C4-2B (cell line): ENCODE data around the gene FHAD1.

Experiments
- H3K27ac ChIP-seq: fragments of 450-650 bp; 2 replicates; pipeline ENCODE4 v1.5.1; 2017
- CTCF ChIP-seq: fragments of 450-650 bp; conservative IDR thresholded peaks from 2 replicates; pipeline ENCODE4 v1.5.1; 2017; ENCODE audit warnings: mild to moderate bottlenecking
- ZFX ChIP-seq: fragments of 450-650 bp; IDR thresholded peaks from 2 replicates; pipeline ENCODE4 v1.6.1; 2017

FHAD1 gene

GRCh38 chr1:15226388-15227255 is 20.4 kb upstream of the FHAD1 start:
- H3K27ac ChIP-seq: no peak overlapping the region
- no peak for TF ChIP-seq CTCF
- no peak for TF ChIP-seq ZFX

- H3K27ac ChIP-seq: no peak overlapping the region
- TF ChIP-seq ZFX: no peak
- TF ChIP-seq CTCF: no peak
These were observed 17.3 kb upstream of the FHAD1 start for GRCh38 chr1:15229707-15230131.

GRCh38 chr1:15231714-15232201 is 15.3 kb upstream of the FHAD1 start:
- no peak overlapping the region for H3K27ac ChIP-seq
- no peak for TF ChIP-seq CTCF
- TF ChIP-seq ZFX: no peak

GRCh38 chr1:15233689-15234088 is 13.3 kb upstream of the FHAD1 start:
- TF ChIP-seq ZFX (no peak), CTCF (no peak)
- H3K27ac ChIP-seq: no peak overlapping the region

GRCh38 chr1:15236321-15236721 is 10.7 kb upstream of the FHAD1 start:
- TF ChIP-seq ZFX: no peak
- no peak for TF ChIP-seq CTCF
- H3K27ac ChIP-seq: no peak overlapping the region

GRCh38 chr1:15236746-15237145 is 10.3 kb upstream of the FHAD1 start:
- H3K27ac ChIP-seq: no peak overlapping the region
- TF ChIP-seq CTCF (no peak), ZFX (no peak)

GRCh38 chr1:15238789-15239188 is 8.2 kb upstream of the FHAD1 start:
- TF ChIP-seq ZFX: no peak
- TF ChIP-seq CTCF: no peak
- H3K27ac ChIP-seq: no peak overlapping the region
